Esophagus muscularis mucosa (tissue), 4 donors: ENCODE results near the gene ACACA. TPM values are rescaled to one million over a fixed set of nuclear protein-coding genes. Genes with fewer than 3 reads are reported as not detected.

Source experiments
- DNase-seq: peaks from one replicate; pipeline ENCODE4 v3.0.0-alpha.2; 2017; ENCODE audit errors: extremely low spot score
- H3K27ac ChIP-seq, 4 donors: fragments of 200-600 bp; sonication (generic); replicated peaks in 1 of 4; 1 replicate in 3 of 4; 2 replicates in 1 of 4; pipeline ENCODE4 v1.5.1; 2016 to 2019; ENCODE audit warnings: mild to moderate bottlenecking in 1 of 4
- H3K27me3 ChIP-seq, 4 donors: fragments of 200-600 bp; sonication (generic); one replicate each; pipeline versions ENCODE4 v1.5.1 to v1.6.0; 2016 to 2019
- H3K36me3 ChIP-seq, 4 donors: fragments of 200-600 bp; sonication (generic); one replicate each; pipeline ENCODE4 v1.5.1; 2016 to 2019
- H3K4me1 ChIP-seq, 4 donors: fragments of 200-600 bp; sonication (generic); one replicate each; pipeline ENCODE4 v1.5.1; 2016 to 2019
- H3K4me3 ChIP-seq, 4 donors: fragments of 200-600 bp; sonication (generic); 1 replicate in 2 of 4; 2 replicates in 2 of 4; pipeline ENCODE4 v1.5.1; 2016 to 2019; ENCODE audit warnings: mild to moderate bottlenecking in 4 of 4, moderate library complexity in 1 of 4
- H3K9me3 ChIP-seq, 4 donors: fragments of 200-600 bp; sonication (generic); 1 replicate in 3 of 4; 2 replicates in 1 of 4; pipeline ENCODE4 v1.5.1; 2016 to 2019
- CTCF ChIP-seq, 3 experiments: fragments of 200-600 bp in 2 of 3; fragments of 450-650 bp in 1 of 3; sonication (generic) in 2 of 3; IDR thresholded peaks; one replicate each; pipeline ENCODE4 v1.5.1; 2017 to 2019; ENCODE audit warnings: antibody characterized with exemption in 3 of 3, mild to moderate bottlenecking in 2 of 3, moderate library complexity in 1 of 3
- EP300 ChIP-seq: sonication (generic); formaldehyde crosslinking; IDR thresholded peaks from one replicate; pipeline ENCODE4 v1.6.1; 2017; ENCODE audit warnings: antibody characterized with exemption
- POLR2A ChIP-seq: fragments of 450-650 bp; IDR thresholded peaks from one replicate; pipeline ENCODE4 v1.6.1; 2017; ENCODE audit warnings: antibody characterized with exemption, moderate library complexity, mild to moderate bottlenecking, low read depth
- POLR2AphosphoS5 ChIP-seq, 2 donors: sonication (generic); formaldehyde crosslinking; IDR thresholded peaks; one replicate each; pipeline ENCODE4 v1.6.1; 2017; ENCODE audit warnings: antibody characterized with exemption in 2 of 2
- WGBS: methylation state at CpG from one replicate; pipeline ENCODE4 v1.1.5; 2018; 5-methylcytosine and 5-hydroxymethylcytosine counted together
- intact Hi-C: fragments of 100-400 bp; cut with DNase I; formaldehyde crosslinking; loops from one replicate; pipeline ENCODE4 v1.15.1; 2023
- total RNA-seq, 4 donors: library from RNA; depleted of rRNA; stranded (reverse); fragments of >200 nt; gene quantifications; one replicate each; pipeline versions ENCODE4 v1.1.0 to v1.2.1, GENCODE V29; 2016

The ACACA gene
- total RNA-seq, 4 donors from 2014 or later = 34.0 to 58.0 (median 50.5) TPM

- TF ChIP-seq EP300 (no peak), CTCF (IDR thresholded peaks at IDR 0.05) (no peak), POLR2AphosphoS5 (IDR thresholded peaks at IDR 0.05) (no peak), POLR2A (no peak)
- 79% methylated on average over 9 of the region's 9 CpGs for WGBS
- Histone ChIP-seq H3K4me3 (no peak overlapping the region), H3K4me1 (peaks cover 0 to 9% (median 3%) of the 10 kb centered on the region in 4 donors), H3K27me3 (peaks cover 0 to 30% (median 3%) of the 10 kb centered on the region in 4 donors), H3K9me3 (no peaks in the 10 kb centered on the region), H3K36me3 (peaks cover 1 to 14% (median 8%) of the 10 kb centered on the region in 4 donors), H3K27ac (no peak overlapping the region)
- intact Hi-C loops = no loop called here
- no peak for DNase-seq
These were observed 344.6 kb downstream of the ACACA start for GRCh38 chr17:37062021-37062420.

- no peaks in the 10 kb centered on the region for H3K9me3 ChIP-seq
- TF ChIP-seq POLR2A (no peak), POLR2AphosphoS5 (IDR thresholded peaks at IDR 0.05) (no peak), EP300 (no peak), CTCF (IDR thresholded peaks at IDR 0.05) (no peak)
- intact Hi-C loops = no loop called here
- no peak overlapping the region for H3K27ac ChIP-seq
- H3K36me3 ChIP-seq = peaks cover 11 to 23% (median 16%) of the 10 kb centered on the region in 4 donors
- no peak overlapping the region for H3K4me3 ChIP-seq
- WGBS = 68% methylated on average over 7 of the region's 7 CpGs
- peaks cover 0 to 19% (median 0%) of the 10 kb centered on the region in 4 donors for H3K27me3 ChIP-seq
- DNase-seq = no peak
- peaks cover 0 to 9% (median 3%) of the 10 kb centered on the region in 4 donors for H3K4me1 ChIP-seq
These were observed 345.7 kb downstream of the ACACA start for GRCh38 chr17:37060928-37061327.

GRCh38 chr17:37060094-37060493 is 346.5 kb downstream of the ACACA start:
- no peak for TF ChIP-seq CTCF (IDR thresholded peaks at IDR 0.05)
- TF ChIP-seq POLR2A = no peak
- TF ChIP-seq POLR2AphosphoS5 (IDR thresholded peaks at IDR 0.05) = no peak
- no peak for TF ChIP-seq EP300

GRCh38 chr17:37059493-37059892 is 347.1 kb downstream of the ACACA start:
- 93% methylated on average over 3 of the region's 3 CpGs for WGBS
- H3K27ac ChIP-seq = no peak overlapping the region
- no peak overlapping the region for H3K4me3 ChIP-seq
- intact Hi-C loops = loop anchor here (10.0 kb wide), 1 partner anchor 55 kb away; no protein-coding TSS in a partner anchor
- DNase-seq = no peak
- H3K4me1 ChIP-seq = peaks cover 0 to 9% (median 3%) of the 10 kb centered on the region in 4 donors
- H3K9me3 ChIP-seq = no peaks in the 10 kb centered on the region
- TF ChIP-seq EP300 = no peak
- no peak for TF ChIP-seq POLR2AphosphoS5 (IDR thresholded peaks at IDR 0.05)
- no peak for TF ChIP-seq CTCF (IDR thresholded peaks at IDR 0.05)
- no peak for TF ChIP-seq POLR2A
- H3K27me3 ChIP-seq = peaks cover 0 to 5% (median 0%) of the 10 kb centered on the region in 4 donors
- peaks cover 11 to 28% (median 16%) of the 10 kb centered on the region in 4 donors for H3K36me3 ChIP-seq

More at GRCh38 chr17:37060094-37060493, 346.5 kb downstream of the ACACA start:
- Histone ChIP-seq H3K27ac (no peak overlapping the region), H3K27me3 (peaks cover 0 to 11% (median 0%) of the 10 kb centered on the region in 4 donors), H3K4me3 (no peak overlapping the region), H3K36me3 (peaks cover 11 to 23% (median 16%) of the 10 kb centered on the region in 4 donors), H3K4me1 (peaks cover 0 to 9% (median 3%) of the 10 kb centered on the region in 4 donors), H3K9me3 (no peaks in the 10 kb centered on the region)
- intact Hi-C loops = no loop called here
- DNase-seq = no peak
- WGBS = 65% methylated on average over 6 of the region's 6 CpGs

GRCh38 chr17:37056622-37057021 is 350.0 kb downstream of the ACACA start:
- Histone ChIP-seq H3K4me3 (no peak overlapping the region), H3K4me1 (peaks cover 0 to 9% (median 3%) of the 10 kb centered on the region in 4 donors), H3K27me3 (no peaks in the 10 kb centered on the region), H3K36me3 (peaks cover 11 to 49% (median 20%) of the 10 kb centered on the region in 4 donors), H3K27ac (no peak overlapping the region), H3K9me3 (no peaks in the 10 kb centered on the region)
- 96% methylated on average over 18 of the region's 18 CpGs for WGBS
- DNase-seq = no peak
- intact Hi-C loops = loop anchor here (10.0 kb wide), 1 partner anchor 58 kb away; no protein-coding TSS in a partner anchor
- TF ChIP-seq EP300 (no peak), POLR2AphosphoS5 (IDR thresholded peaks at IDR 0.05) (no peak), CTCF (IDR thresholded peaks at IDR 0.05) (no peak), POLR2A (no peak)
